Measurements from ENCODE around the gene GALE. TPM values are rescaled to one million over a fixed set of nuclear protein-coding genes. Genes with fewer than 3 reads are reported as not detected.

Gene GALE
- total and polyA plus RNA-seq, 2 donors (not counting 1 experiment from before 2014, with no cell fraction given), result 11.9 to 16.0 TPM

DNA sequence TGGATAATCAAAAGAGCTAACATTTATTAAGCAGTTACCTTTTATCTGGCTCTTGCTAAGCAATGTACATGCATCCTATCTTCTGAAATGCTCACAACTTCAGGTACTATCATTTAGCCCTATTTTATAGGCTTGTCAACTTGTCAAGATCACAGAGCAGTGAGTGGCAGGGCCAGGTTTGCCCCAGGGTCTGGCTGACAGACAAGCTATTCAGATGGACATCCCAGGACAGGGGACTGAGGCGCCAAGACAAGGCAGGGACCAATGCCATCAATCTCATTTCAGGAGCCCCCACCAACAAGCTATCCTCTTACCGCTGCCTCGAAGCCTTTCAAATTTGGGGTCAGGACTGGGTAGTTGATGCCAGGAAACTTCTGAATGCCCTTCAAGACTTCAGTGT lies 15.8 kb upstream of the GALE start:
- no peaks in the 10 kb centered on the region for H4K20me1 ChIP-seq (ENCODE audit: control insufficient read depth, extremely low read depth, insufficient read depth, low read length)
- no peaks in the 10 kb centered on the region for H3K9me3 ChIP-seq (ENCODE audit: control insufficient read depth, insufficient read depth, low read depth, low read length)
- no peaks in the 10 kb centered on the region for H3K79me2 ChIP-seq (ENCODE audit: control insufficient read depth, insufficient read depth, low read length)
- no peaks in the 10 kb centered on the region for H3K4me1 ChIP-seq (ENCODE audit: control insufficient read depth, extremely low read depth, insufficient read depth, low read length)
- peaks cover 8% of the 10 kb centered on the region for H3K36me3 ChIP-seq (ENCODE audit: control insufficient read depth, insufficient read depth, low read length)
- H3K27ac ChIP-seq (ENCODE audit: insufficient read depth, low read length), result no peak overlapping the region
- H3K4me3 ChIP-seq (replicated peaks in 1 of 4; ENCODE audit: control extremely low read depth in 1 of 4, insufficient read depth in 1 of 4, low read depth in 3 of 4, low read length in 4 of 4), result no peak overlapping the region
- no peak overlapping the region for H3K4me2 ChIP-seq (ENCODE audit: extremely low read depth, insufficient read depth, low read length)
- TF ChIP-seq, protein P1, sequence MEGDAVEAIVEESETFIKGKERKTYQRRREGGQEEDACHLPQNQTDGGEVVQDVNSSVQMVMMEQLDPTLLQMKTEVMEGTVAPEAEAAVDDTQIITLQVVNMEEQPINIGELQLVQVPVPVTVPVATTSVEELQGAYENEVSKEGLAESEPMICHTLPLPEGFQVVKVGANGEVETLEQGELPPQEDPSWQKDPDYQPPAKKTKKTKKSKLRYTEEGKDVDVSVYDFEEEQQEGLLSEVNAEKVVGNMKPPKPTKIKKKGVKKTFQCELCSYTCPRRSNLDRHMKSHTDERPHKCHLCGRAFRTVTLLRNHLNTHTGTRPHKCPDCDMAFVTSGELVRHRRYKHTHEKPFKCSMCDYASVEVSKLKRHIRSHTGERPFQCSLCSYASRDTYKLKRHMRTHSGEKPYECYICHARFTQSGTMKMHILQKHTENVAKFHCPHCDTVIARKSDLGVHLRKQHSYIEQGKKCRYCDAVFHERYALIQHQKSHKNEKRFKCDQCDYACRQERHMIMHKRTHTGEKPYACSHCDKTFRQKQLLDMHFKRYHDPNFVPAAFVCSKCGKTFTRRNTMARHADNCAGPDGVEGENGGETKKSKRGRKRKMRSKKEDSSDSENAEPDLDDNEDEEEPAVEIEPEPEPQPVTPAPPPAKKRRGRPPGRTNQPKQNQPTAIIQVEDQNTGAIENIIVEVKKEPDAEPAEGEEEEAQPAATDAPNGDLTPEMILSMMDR (conservative IDR thresholded peaks at IDR 0.05 in 1 of 2, IDR thresholded peaks at IDR 0.05 in 1 of 2; ENCODE audit: low read depth in 1 of 2, low read length in 2 of 2), result no peak
- no peak for TF ChIP-seq EZH2 (IDR thresholded peaks at IDR 0.05; ENCODE audit: low read length, missing control alignments)
- H2AFZ ChIP-seq (ENCODE audit: low read length), result no peak overlapping the region
- H3K9ac ChIP-seq (ENCODE audit: insufficient read depth, low read length), result no peak overlapping the region
- no peak for DNase-seq (ENCODE audit: low read depth in 2 of 2)
- H3K27me3 ChIP-seq (ENCODE audit: control insufficient read depth, insufficient read depth, low read length), result no peaks in the 10 kb centered on the region

DNA sequence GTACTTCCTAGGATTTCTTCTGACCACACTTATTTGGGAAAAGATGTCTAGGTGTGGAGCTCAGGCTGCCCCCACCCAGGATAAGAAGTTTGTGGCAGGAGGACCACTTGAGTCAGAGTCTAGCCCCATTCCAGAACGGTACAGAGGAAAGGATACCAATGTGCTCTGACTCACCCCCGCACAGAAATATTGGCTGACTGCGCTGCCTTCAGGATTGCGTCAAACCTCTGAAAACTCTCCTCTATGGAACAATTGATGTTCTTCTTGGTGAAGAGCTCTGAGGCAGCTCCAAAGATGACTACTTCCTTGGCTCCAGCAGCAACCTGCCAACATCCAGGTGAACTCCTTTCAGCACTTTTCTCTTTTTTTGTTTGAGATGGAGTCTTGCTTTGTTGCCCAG lies 13.5 kb upstream of the GALE start:
- Histone ChIP-seq H3K9me3 (ENCODE audit: control insufficient read depth, insufficient read depth, low read depth, low read length) (no peaks in the 10 kb centered on the region), H3K4me1 (ENCODE audit: control insufficient read depth, extremely low read depth, insufficient read depth, low read length) (no peaks in the 10 kb centered on the region), H3K79me2 (ENCODE audit: control insufficient read depth, insufficient read depth, low read length) (no peaks in the 10 kb centered on the region), H3K9ac (ENCODE audit: insufficient read depth, low read length) (no peak overlapping the region), H3K36me3 (ENCODE audit: control insufficient read depth, insufficient read depth, low read length) (peaks cover 8% of the 10 kb centered on the region), H3K27ac (ENCODE audit: insufficient read depth, low read length) (no peak overlapping the region), H3K27me3 (ENCODE audit: control insufficient read depth, insufficient read depth, low read length) (no peaks in the 10 kb centered on the region), H4K20me1 (ENCODE audit: control insufficient read depth, extremely low read depth, insufficient read depth, low read length) (no peaks in the 10 kb centered on the region), H2AFZ (ENCODE audit: low read length) (no peak overlapping the region), H3K4me3 (replicated peaks in 1 of 4; ENCODE audit: control extremely low read depth in 1 of 4, insufficient read depth in 1 of 4, low read depth in 3 of 4, low read length in 4 of 4) (no peak overlapping the region), H3K4me2 (ENCODE audit: extremely low read depth, insufficient read depth, low read length) (no peak overlapping the region)
- TF ChIP-seq, protein P1 (conservative IDR thresholded peaks at IDR 0.05 in 1 of 2, IDR thresholded peaks at IDR 0.05 in 1 of 2; ENCODE audit: low read depth in 1 of 2, low read length in 2 of 2), result no peak
- no peak for TF ChIP-seq EZH2 (IDR thresholded peaks at IDR 0.05; ENCODE audit: low read length, missing control alignments)
- peak in 1 of 2 donors; percentile 33 for DNase-seq (ENCODE audit: low read depth in 2 of 2)

DNA sequence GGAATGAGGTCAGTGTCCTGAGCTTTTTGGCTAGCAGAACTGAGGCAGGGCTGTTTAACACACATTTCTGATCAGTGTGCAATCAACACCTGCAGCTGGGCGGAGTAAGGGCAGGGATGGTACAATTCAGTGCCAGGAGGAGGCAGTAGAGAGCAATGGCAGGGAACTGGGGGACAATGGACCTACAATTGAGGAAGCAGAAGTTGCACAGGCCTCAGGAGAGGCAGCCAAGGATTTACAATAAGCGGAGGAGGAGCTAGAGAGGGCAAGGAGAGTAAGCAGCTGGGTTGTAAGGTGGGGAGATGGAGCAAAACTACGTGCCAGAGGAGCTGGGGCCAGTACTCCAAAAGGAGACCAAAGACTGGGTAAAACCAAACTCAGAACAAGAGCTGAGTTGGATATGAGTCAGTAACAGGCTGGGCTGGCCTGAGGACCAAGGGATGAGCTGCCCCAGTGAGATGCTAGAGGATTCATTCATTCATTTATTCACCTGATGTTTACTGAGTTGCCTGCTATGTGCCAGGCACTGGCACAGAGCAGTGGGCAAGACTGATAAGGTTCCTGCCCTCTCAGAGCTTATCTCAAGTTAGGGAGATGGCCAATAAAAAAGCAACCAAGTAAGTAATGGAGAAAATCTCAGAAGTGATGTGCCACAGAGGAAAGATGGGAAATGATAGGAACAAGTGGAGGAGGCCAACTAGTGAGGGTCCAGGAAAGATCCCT lies 10.4 kb upstream of the GALE start:
- no peak overlapping the region for H3K9ac ChIP-seq (ENCODE audit: insufficient read depth, low read length)
- H3K27me3 ChIP-seq (ENCODE audit: control insufficient read depth, insufficient read depth, low read length), result no peaks in the 10 kb centered on the region
- no peak for TF ChIP-seq EZH2 (IDR thresholded peaks at IDR 0.05; ENCODE audit: low read length, missing control alignments)
- TF ChIP-seq, protein P1 (conservative IDR thresholded peaks at IDR 0.05 in 1 of 2, IDR thresholded peaks at IDR 0.05 in 1 of 2; ENCODE audit: low read depth in 1 of 2, low read length in 2 of 2), result peak; percentile 45 to 69
- no peak overlapping the region for H2AFZ ChIP-seq (ENCODE audit: low read length)
- H3K79me2 ChIP-seq (ENCODE audit: control insufficient read depth, insufficient read depth, low read length), result no peaks in the 10 kb centered on the region
- H3K4me3 ChIP-seq (replicated peaks in 1 of 4; ENCODE audit: control extremely low read depth in 1 of 4, insufficient read depth in 1 of 4, low read depth in 3 of 4, low read length in 4 of 4), result no peak overlapping the region
- H3K36me3 ChIP-seq (ENCODE audit: control insufficient read depth, insufficient read depth, low read length), result peaks cover 5% of the 10 kb centered on the region
- H3K4me1 ChIP-seq (ENCODE audit: control insufficient read depth, extremely low read depth, insufficient read depth, low read length), result no peaks in the 10 kb centered on the region
- peak in 1 of 2 donors; percentile 25 for DNase-seq (ENCODE audit: low read depth in 2 of 2)
- H3K9me3 ChIP-seq (ENCODE audit: control insufficient read depth, insufficient read depth, low read depth, low read length), result no peaks in the 10 kb centered on the region
- H3K4me2 ChIP-seq (ENCODE audit: extremely low read depth, insufficient read depth, low read length), result no peak overlapping the region
- H4K20me1 ChIP-seq (ENCODE audit: control insufficient read depth, extremely low read depth, insufficient read depth, low read length), result no peaks in the 10 kb centered on the region
- no peak overlapping the region for H3K27ac ChIP-seq (ENCODE audit: insufficient read depth, low read length)
